Measurements from ENCODE around the gene LGR6. TPM values are rescaled to one million over a fixed set of nuclear protein-coding genes. Genes with fewer than 3 reads are reported as not detected.
"Not testable (repeated sequence)": the region's sequence is repeated elsewhere in the genome, so short reads cannot be mapped to it uniquely, and the experiment has no call there.

The LGR6 gene
- total RNA-seq, 1 experiment from 2014 or later = 30.3 TPM

GRCh38 chr1:202176949-202177927 is 16.4 kb upstream of the LGR6 start:
- DNase-seq (ENCODE audit: low read depth) = no peak

- no peak for DNase-seq (ENCODE audit: low read depth)
Observed at GRCh38 chr1:202179828-202180750, 13.5 kb upstream of the LGR6 start.

- not testable (repeated sequence) for DNase-seq (ENCODE audit: low read depth)
Observed at GRCh38 chr1:202180751-202181139, 12.9 kb upstream of the LGR6 start.

GRCh38 chr1:202181586-202181985 is 12.0 kb upstream of the LGR6 start:
- DNase-seq (ENCODE audit: low read depth) = no peak

- no peak for DNase-seq (ENCODE audit: low read depth)
Observed at GRCh38 chr1:202182040-202182877, 11.3 kb upstream of the LGR6 start.

GRCh38 chr1:202184750-202185460 is 8.7 kb upstream of the LGR6 start:
- DNase-seq (ENCODE audit: low read depth) = peak; percentile 82

GRCh38 chr1:202186327-202186726 is 7.3 kb upstream of the LGR6 start:
- no peak for DNase-seq (ENCODE audit: low read depth)

GRCh38 chr1:202187041-202187671 is 6.4 kb upstream of the LGR6 start:
- DNase-seq (ENCODE audit: low read depth) = no peak

GRCh38 chr1:202187697-202188407 is 5.7 kb upstream of the LGR6 start:
- no peak for DNase-seq (ENCODE audit: low read depth)

- peak; percentile 69 for DNase-seq (ENCODE audit: low read depth)
Observed at GRCh38 chr1:202189001-202189790, 4.4 kb upstream of the LGR6 start.

- DNase-seq (ENCODE audit: low read depth) = peak; percentile 73
Observed at GRCh38 chr1:202189918-202190715, 3.5 kb upstream of the LGR6 start.

- not testable (repeated sequence) for DNase-seq (ENCODE audit: low read depth)
Observed at GRCh38 chr1:202191391-202191790, 2.2 kb upstream of the LGR6 start.

GRCh38 chr1:202192770-202193613 is 607 bp upstream of the LGR6 start:
- DNase-seq (ENCODE audit: low read depth) = peak; percentile 60

GRCh38 chr1:202194328-202194648 is 689 bp downstream of the LGR6 start:
- no peak for DNase-seq (ENCODE audit: low read depth)

- no peak for DNase-seq (ENCODE audit: low read depth)
Observed at GRCh38 chr1:202197653-202198365, 4.2 kb downstream of the LGR6 start.

- no peak for DNase-seq (ENCODE audit: low read depth)
Observed at GRCh38 chr1:202198366-202198724, 4.7 kb downstream of the LGR6 start.

All from RPMI7951 (cell line).